Ectodermal cell (in vitro differentiated cells): Measurements from ENCODE around the gene PRSS3.
"Not testable (repeated sequence)": the region's sequence is repeated elsewhere in the genome, so short reads cannot be mapped to it uniquely, and the experiment has no call there.

ENCODE experiments used
- H3K27ac ChIP-seq: 2 replicates; pipeline ENCODE4 v1.7.0; 2013; ENCODE audit warnings: mild to moderate bottlenecking, low read depth, low read length; ENCODE audit not compliant: insufficient read depth, poor library complexity, severe bottlenecking
- H3K27me3 ChIP-seq: 2 replicates; pipeline ENCODE4 v1.7.0; 2013; ENCODE audit warnings: mild to moderate bottlenecking, low read length; ENCODE audit not compliant: insufficient read depth, control insufficient read depth, poor library complexity, severe bottlenecking
- H3K36me3 ChIP-seq: one replicate; pipeline ENCODE4 v1.7.0; 2013; ENCODE audit warnings: low read length; ENCODE audit not compliant: control insufficient read depth, insufficient read depth
- H3K4me1 ChIP-seq: one replicate; pipeline ENCODE4 v1.7.0; 2013; ENCODE audit warnings: low read length; ENCODE audit not compliant: control insufficient read depth, insufficient read depth
- H3K4me3 ChIP-seq: 2 replicates; pipeline ENCODE4 v1.7.0; 2013; ENCODE audit warnings: low read depth, low read length, control low read depth; ENCODE audit not compliant: insufficient read depth
- H3K9me3 ChIP-seq: 2 replicates; pipeline ENCODE4 v1.7.0; 2013; ENCODE audit warnings: mild to moderate bottlenecking, low read length, moderate library complexity; ENCODE audit not compliant: control insufficient read depth
- WGBS, 2 experiments: methylation state at CpG; one replicate each; pipeline ENCODE4 v1.1.7; 2013; ENCODE audit warnings: missing lambda C conversion rate in 2 of 2; 5-methylcytosine and 5-hydroxymethylcytosine counted together

The PRSS3 gene

DNA sequence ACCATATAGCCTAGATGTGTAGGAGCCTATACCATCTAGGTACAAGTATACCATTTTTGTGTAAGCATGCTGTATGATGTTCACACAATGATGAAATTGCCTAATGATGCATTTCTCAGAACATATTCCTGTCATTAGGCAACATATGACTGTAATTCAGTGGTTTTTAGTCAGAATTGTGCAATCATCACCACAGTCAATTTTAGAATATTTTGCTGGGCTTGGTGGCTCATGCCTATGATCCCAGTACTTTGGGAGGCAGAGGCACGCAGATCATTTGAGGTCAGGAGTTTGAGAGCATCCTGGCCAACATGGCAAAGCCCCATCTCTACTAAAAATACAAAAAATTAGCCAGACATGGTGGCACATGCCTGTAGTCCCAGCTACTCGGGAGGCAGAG, 40.9 kb downstream of the PRSS3 start:
- not testable (repeated sequence) for H3K27ac ChIP-seq, H3K9me3 ChIP-seq, H3K27me3 ChIP-seq, H3K36me3 ChIP-seq, H3K4me1 ChIP-seq, H3K4me3 ChIP-seq
- 65 to 72% methylated on average over 2 of the region's 2 CpGs for WGBS, 2 experiments

DNA sequence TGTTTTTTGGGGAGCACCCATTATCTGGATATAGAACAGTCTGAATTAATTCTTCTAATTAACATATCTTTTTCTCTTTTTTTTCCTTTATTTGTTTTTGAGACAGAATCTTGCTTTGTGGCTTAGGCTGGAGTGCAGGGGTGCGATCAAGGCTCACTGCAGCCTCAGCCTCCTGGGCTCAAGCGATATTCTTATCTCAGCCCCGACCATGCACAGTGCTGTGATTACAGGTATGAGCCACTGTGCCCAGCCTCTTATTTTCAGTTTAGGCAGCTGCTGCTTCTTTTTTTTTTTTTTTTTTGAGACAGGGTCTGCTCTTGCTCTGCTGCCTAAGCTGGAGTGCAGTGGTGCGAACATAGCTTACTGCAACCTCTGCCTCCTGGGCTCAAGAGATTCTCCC, 41.8 kb downstream of the PRSS3 start:
- Histone ChIP-seq H3K27ac (no peak overlapping the region), H3K9me3 (no peaks in the 10 kb centered on the region), H3K36me3 (no peaks in the 10 kb centered on the region), H3K4me1 (no peaks in the 10 kb centered on the region), H3K4me3 (no peak overlapping the region), H3K27me3 (no peaks in the 10 kb centered on the region)
- WGBS, 2 experiments, result 92 to 93% methylated on average over 4 of the region's 4 CpGs

DNA sequence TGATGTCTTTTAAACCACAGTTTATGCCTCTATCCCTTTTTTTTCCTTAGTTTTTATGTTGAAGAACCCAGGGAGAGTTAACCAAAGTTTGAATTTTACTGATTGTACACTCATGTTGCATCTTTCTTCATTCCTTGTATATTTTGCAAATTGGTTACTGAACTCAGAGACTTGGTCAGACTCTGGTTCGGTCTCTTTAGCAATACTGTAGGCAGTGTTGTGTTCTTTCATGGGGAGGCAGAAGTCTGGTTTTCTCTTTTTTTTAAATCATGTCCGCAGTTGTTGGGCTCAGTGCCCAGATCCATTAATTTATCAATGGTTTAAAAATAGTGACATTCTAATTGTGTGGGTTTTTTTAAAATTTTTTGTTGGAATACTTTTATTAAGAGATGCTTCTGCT, 45.0 kb downstream of the PRSS3 start:
- Histone ChIP-seq H3K4me3 (no peak overlapping the region), H3K9me3 (no peaks in the 10 kb centered on the region), H3K4me1 (no peaks in the 10 kb centered on the region), H3K27ac (no peak overlapping the region), H3K27me3 (no peaks in the 10 kb centered on the region), H3K36me3 (no peaks in the 10 kb centered on the region)
- 95 to 97% methylated on average over 2 of the region's 2 CpGs for WGBS, 2 experiments

DNA sequence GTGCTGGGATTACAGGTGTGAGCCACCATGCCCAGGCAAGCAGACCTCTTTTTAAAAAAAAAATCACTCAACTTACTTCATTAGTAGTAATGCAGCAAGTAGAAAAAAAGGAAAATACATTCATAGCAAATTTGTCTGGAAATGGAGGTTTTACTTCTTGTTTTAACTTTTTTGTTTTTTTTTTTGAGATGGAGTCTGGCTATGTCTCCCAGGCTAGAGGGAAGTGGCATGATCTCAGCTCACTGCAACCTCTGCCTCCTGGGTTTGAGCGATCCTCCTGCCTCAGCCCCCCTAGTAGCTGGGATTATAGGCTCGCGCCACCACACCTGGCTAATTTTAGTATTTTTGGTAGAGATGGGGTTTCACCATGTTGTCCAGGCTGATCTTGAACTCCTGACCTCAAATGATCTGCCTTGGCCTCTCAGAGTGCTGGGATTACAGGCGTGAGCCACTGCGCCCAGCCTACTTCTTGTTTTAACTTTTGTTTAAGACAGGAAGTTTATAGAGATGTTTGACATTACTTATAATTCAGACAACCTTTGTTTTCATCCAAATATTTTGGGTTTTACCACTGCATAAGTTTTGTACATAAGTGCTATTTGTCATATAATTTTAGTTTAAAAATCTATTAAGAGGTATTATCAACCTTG, 48.1 kb downstream of the PRSS3 start:
- Histone ChIP-seq H3K9me3 (no peaks in the 10 kb centered on the region), H3K36me3 (no peaks in the 10 kb centered on the region), H3K27ac (no peak overlapping the region), H3K4me3 (no peak overlapping the region), H3K4me1 (no peaks in the 10 kb centered on the region), H3K27me3 (no peaks in the 10 kb centered on the region)
- 83 to 95% methylated on average over 5 of the region's 5 CpGs for WGBS, 2 experiments

DNA sequence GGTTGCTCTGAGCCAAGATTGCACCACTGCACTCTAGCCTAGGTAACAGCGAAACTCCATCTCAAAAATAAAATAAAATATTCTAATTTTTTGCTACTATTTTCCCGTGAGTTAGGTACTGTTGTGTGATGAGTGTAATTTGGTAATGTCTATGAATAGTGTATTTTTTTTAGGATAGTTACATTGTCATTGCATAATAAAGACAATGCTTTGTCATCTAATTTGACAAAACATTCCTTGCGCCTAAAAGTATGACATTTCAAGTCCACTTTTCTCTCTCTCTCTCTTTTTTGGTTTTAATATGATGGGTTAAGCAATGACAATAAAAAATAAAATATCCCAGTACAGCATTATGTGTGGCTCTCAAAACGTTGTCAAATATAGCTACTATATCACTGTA, 50.9 kb downstream of the PRSS3 start:
- Histone ChIP-seq H3K4me1 (no peaks in the 10 kb centered on the region), H3K36me3 (no peaks in the 10 kb centered on the region), H3K27ac (no peak overlapping the region), H3K9me3 (no peaks in the 10 kb centered on the region), H3K4me3 (no peak overlapping the region), H3K27me3 (no peaks in the 10 kb centered on the region)
- 96% methylated on average over 3 of the region's 4 CpGs; no CpG with 5 or more reads in 1 of the 2 experiments for whole genome bisulfite sequencing, 2 experiments

DNA sequence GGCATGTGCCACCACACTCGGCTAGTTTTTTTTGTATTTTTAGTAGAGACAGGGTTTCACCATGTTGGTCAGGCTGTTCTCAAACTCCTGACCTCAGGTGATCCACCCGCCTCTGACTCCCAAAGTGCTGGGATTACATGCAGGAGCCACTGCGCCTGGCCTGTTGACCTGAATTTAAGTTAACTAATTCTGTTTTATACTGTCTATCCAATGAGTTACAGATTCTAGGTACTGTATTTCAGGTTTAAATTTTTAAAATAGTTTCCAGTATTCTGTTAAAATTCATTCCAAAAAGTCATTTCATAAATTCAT, 52.5 kb downstream of the PRSS3 start:
- 92 to 94% methylated on average over 3 of the region's 3 CpGs for WGBS, 2 experiments
- not testable (repeated sequence) for H3K4me3 ChIP-seq, H3K4me1 ChIP-seq, H3K27ac ChIP-seq, H3K27me3 ChIP-seq, H3K9me3 ChIP-seq, H3K36me3 ChIP-seq
